Cardiac atrium fibroblast (primary cell): ENCODE measurements around the gene PRDM10. TPM values are rescaled to one million over a fixed set of nuclear protein-coding genes. Genes with fewer than 3 reads are reported as not detected.

Experiments
- total RNA-seq: library from RNA; depleted of rRNA; stranded (reverse); fragments of >200 nt; gene quantifications from 2 replicates; pipeline ENCODE4 v1.2.3, GENCODE V29; 2015

Gene PRDM10, protein sequence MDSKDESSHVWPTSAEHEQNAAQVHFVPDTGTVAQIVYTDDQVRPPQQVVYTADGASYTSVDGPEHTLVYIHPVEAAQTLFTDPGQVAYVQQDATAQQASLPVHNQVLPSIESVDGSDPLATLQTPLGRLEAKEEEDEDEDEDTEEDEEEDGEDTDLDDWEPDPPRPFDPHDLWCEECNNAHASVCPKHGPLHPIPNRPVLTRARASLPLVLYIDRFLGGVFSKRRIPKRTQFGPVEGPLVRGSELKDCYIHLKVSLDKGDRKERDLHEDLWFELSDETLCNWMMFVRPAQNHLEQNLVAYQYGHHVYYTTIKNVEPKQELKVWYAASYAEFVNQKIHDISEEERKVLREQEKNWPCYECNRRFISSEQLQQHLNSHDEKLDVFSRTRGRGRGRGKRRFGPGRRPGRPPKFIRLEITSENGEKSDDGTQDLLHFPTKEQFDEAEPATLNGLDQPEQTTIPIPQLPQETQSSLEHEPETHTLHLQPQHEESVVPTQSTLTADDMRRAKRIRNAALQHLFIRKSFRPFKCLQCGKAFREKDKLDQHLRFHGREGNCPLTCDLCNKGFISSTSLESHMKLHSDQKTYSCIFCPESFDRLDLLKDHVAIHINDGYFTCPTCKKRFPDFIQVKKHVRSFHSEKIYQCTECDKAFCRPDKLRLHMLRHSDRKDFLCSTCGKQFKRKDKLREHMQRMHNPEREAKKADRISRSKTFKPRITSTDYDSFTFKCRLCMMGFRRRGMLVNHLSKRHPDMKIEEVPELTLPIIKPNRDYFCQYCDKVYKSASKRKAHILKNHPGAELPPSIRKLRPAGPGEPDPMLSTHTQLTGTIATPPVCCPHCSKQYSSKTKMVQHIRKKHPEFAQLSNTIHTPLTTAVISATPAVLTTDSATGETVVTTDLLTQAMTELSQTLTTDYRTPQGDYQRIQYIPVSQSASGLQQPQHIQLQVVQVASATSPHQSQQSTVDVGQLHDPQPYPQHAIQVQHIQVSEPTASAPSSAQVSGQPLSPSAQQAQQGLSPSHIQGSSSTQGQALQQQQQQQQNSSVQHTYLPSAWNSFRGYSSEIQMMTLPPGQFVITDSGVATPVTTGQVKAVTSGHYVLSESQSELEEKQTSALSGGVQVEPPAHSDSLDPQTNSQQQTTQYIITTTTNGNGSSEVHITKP
- total RNA-seq: 3.1 and 4.2 TPM in 2 replicates

DNA sequence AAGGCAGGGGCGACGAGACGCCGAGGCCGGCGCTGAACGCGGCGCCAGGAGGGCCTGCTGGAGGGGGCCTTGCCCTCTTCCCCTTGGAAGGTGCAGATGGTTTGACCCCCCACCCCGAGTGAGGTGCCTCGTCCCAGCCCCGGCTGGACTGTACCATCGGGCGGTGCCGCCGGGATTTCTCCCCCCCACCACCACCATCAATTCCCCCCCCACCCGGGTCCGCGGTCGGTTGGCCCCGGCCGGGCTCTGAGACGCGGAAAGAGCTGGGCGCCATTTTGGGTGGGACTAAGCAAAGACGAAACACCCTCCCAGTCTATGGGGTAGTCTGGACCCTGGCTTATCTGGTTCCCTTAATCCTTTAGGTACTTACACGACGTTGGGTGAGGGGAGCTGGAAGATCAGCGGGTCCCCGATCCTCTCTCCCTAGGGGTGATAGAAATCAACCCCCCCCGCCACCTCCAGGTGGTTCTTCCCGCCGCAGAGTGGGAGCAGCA is at the start of gene PRDM10:
Gene PRDM10, minus strand, starts transcription at position 484 of the 494 bp plus-strand sequence. CDS start 41,871 bp downstream, outside the sequence.

DNA sequence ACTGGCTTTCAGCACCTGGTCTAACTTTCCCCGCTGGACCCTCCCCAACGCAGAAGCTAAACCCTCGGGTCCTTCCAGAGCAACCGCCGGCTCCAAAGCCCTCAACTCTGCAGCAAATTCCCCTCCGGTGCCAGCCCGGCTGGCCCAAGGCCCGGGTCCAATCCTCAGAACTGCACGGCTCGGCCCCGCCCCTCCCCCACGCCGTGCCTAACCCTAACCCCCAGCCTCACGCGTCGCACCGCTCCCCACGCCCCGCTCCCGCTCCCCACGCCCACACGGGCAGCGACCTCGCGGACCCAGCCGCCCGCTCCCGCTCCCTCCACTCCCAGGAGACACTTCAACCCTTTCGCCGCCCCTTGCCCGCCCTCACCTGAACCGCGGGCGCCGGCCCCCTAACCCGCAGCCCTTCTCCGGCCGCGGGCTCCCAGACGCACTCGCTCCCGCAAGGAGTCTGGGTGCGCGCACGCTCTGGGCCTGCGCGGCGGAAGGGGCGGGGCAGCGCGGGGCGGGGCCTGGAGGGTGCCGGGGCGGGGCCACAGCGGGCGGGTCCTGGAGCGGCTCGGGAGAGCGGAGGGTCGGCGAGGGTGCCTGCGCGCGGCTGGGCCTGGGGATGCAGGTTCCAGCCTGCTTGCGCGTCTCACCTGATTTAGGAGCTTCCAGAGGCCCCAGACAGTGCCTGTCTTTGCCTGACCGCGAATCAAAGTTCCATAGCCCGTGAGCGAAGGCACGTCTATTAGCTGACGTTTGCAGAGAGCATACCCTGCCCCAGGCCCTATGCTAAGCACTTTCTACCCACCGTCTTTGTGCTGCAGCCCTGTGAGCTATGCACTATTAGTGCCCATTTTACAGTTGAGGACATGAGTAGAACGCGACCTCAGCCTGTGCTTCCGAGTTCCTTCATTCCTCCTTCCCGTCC is 107.3 kb downstream of the PRDM10 start, which contains the start of gene NFRKB:
Gene NFRKB, minus strand, starts transcription at position 453 of the 916 bp plus-strand sequence. CDS start 2,729 bp downstream, outside the sequence.

Other genes starting within 250 kb of the PRDM10 start
- not detected in 2 replicates for gene TMEM45B, start 187.0 kb downstream of the PRDM10 start, total RNA-seq
- 14.7 and 16.2 TPM in 2 replicates for gene NFRKB, start 107.3 kb downstream of the PRDM10 start, total RNA-seq
- 486 and 508 TPM in 2 replicates for gene APLP2, start 67.1 kb upstream of the PRDM10 start, total RNA-seq
- not detected in 2 replicates for gene ST14, start 156.9 kb upstream of the PRDM10 start, total RNA-seq